ENCODE data around the gene ARMH3. TPM values are rescaled to one million over a fixed set of nuclear protein-coding genes. Genes with fewer than 3 reads are reported as not detected.

ARMH3 gene
- 3.2 and 7.4 TPM in 2 replicates for total RNA-seq

GRCh38 chr10:102055647-102056419 is at the start of gene ARMH3:
ARMH3 (minus strand) TSS chr10:102056173; CDS start chr10:102040114, 16,059 bp downstream.

GRCh38 chr10:102064868-102065560 is 9.0 kb upstream of the ARMH3 start, which contains the start of gene HPS6:
HPS6 (plus strand) TSS chr10:102065349; CDS start chr10:102065475, 126 bp downstream.

GRCh38 chr10:101843032-101844021 is 212.6 kb downstream of the ARMH3 start, which contains the start of gene KCNIP2:
KCNIP2 (minus strand) TSS chr10:101843800; CDS start chr10:101843568, 232 bp downstream.

GRCh38 chr10:101818119-101818871 is 237.7 kb downstream of the ARMH3 start, which contains the start of gene OGA:
OGA (minus strand) TSS chr10:101818444; CDS start chr10:101818022, 422 bp downstream.

Other genes starting within 250 kb of the ARMH3 start
- 48.2 and 91.0 TPM in 2 replicates for gene OGA, start 237.7 kb downstream of the ARMH3 start, total RNA-seq
- gene KCNIP2, start 212.4 kb downstream of the ARMH3 start, total RNA-seq = 0.13 and 3.6 TPM in 2 replicates
- gene HPS6, start 9.2 kb upstream of the ARMH3 start, total RNA-seq = 34.1 and 40.9 TPM in 2 replicates
- 23.3 and 49.0 TPM in 2 replicates for gene LDB1, start 64.2 kb upstream of the ARMH3 start, total RNA-seq
- gene PPRC1, start 76.9 kb upstream of the ARMH3 start, total RNA-seq = 14.6 and 23.0 TPM in 2 replicates
- gene NOLC1, start 96.2 kb upstream of the ARMH3 start, total RNA-seq = 59.4 and 68.0 TPM in 2 replicates
- gene ELOVL3, start 170.1 kb upstream of the ARMH3 start, total RNA-seq = 1.3 TPM in 1 of 2 replicates, not detected in the other
- gene PITX3, start 185.3 kb upstream of the ARMH3 start, total RNA-seq = 0.16 and 1.3 TPM in 2 replicates
- 30.1 and 39.0 TPM in 2 replicates for gene GBF1, start 189.4 kb upstream of the ARMH3 start, total RNA-seq

Measured in epithelial cell of alveolus of lung (primary cell).